ENCODE results near the gene TMEM106B. TPM values are rescaled to one million over a fixed set of nuclear protein-coding genes. Genes with fewer than 3 reads are reported as not detected.
"Not testable (repeated sequence)": the region's sequence is repeated elsewhere in the genome, so short reads cannot be mapped to it uniquely, and the experiment has no call there.

The TMEM106B gene
- 159 and 174 TPM in 2 replicates for total RNA-seq (2014; rRNA removed; shearing (Covaris generic))
- polyA plus RNA-seq (2014; cell fraction: nucleus; rRNA removed): 98.5 and 164 TPM in 2 replicates

GRCh38 chr7:12211054-12211710 lies at the start of gene TMEM106B:
TMEM106B (plus strand) TSS chr7:12211294; CDS start chr7:12214811, 3,517 bp downstream.
- DNase-seq (ENCODE audit: extremely low read depth, low read depth): peak; percentile 96

GRCh38 chr7:12162415-12163113 lies 48.5 kb upstream of the TMEM106B start:
- peak; percentile 95 for DNase-seq (ENCODE audit: extremely low read depth, low read depth)

GRCh38 chr7:12168065-12168464 lies 43.0 kb upstream of the TMEM106B start:
- DNase-seq (ENCODE audit: extremely low read depth, low read depth): not testable (repeated sequence)

- DNase-seq (ENCODE audit: extremely low read depth, low read depth): not testable (repeated sequence)
Measured at GRCh38 chr7:12169981-12170820, 40.9 kb upstream of the TMEM106B start.

GRCh38 chr7:12173671-12174070 lies 37.4 kb upstream of the TMEM106B start:
- no peak for DNase-seq (ENCODE audit: extremely low read depth, low read depth)

- DNase-seq (ENCODE audit: extremely low read depth, low read depth): no peak
Measured at GRCh38 chr7:12174931-12175330, 36.2 kb upstream of the TMEM106B start.

- no peak for DNase-seq (ENCODE audit: extremely low read depth, low read depth)
Measured at GRCh38 chr7:12178317-12178716, 32.8 kb upstream of the TMEM106B start.

- DNase-seq (ENCODE audit: extremely low read depth, low read depth): no peak
Measured at GRCh38 chr7:12194426-12194825, 16.7 kb upstream of the TMEM106B start.

GRCh38 chr7:12196386-12196785 lies 14.7 kb upstream of the TMEM106B start:
- no peak for DNase-seq (ENCODE audit: extremely low read depth, low read depth)

GRCh38 chr7:12199363-12199762 lies 11.7 kb upstream of the TMEM106B start:
- no peak for DNase-seq (ENCODE audit: extremely low read depth, low read depth)

GRCh38 chr7:12207046-12207445 lies 4.0 kb upstream of the TMEM106B start:
- DNase-seq (ENCODE audit: extremely low read depth, low read depth): no peak

GRCh38 chr7:12209221-12209620 lies 1.9 kb upstream of the TMEM106B start:
- DNase-seq (ENCODE audit: extremely low read depth, low read depth): no peak

GRCh38 chr7:12210179-12211053 lies 678 bp upstream of the TMEM106B start:
- no peak for DNase-seq (ENCODE audit: extremely low read depth, low read depth)

GRCh38 chr7:12211711-12212485 lies 804 bp downstream of the TMEM106B start:
- DNase-seq (ENCODE audit: extremely low read depth, low read depth): peak; percentile 26

GRCh38 chr7:12217311-12217710 lies 6.2 kb downstream of the TMEM106B start:
- no peak for DNase-seq (ENCODE audit: extremely low read depth, low read depth)

- DNase-seq (ENCODE audit: extremely low read depth, low read depth): no peak
Measured at GRCh38 chr7:12220389-12221046, 9.4 kb downstream of the TMEM106B start.

- no peak for DNase-seq (ENCODE audit: extremely low read depth, low read depth)
Measured at GRCh38 chr7:12221414-12221813, 10.3 kb downstream of the TMEM106B start.

- DNase-seq (ENCODE audit: extremely low read depth, low read depth): no peak
Measured at GRCh38 chr7:12222889-12223579, 11.9 kb downstream of the TMEM106B start.
